ENCODE measurements around the gene ZNF580.

Gene ZNF580

DNA sequence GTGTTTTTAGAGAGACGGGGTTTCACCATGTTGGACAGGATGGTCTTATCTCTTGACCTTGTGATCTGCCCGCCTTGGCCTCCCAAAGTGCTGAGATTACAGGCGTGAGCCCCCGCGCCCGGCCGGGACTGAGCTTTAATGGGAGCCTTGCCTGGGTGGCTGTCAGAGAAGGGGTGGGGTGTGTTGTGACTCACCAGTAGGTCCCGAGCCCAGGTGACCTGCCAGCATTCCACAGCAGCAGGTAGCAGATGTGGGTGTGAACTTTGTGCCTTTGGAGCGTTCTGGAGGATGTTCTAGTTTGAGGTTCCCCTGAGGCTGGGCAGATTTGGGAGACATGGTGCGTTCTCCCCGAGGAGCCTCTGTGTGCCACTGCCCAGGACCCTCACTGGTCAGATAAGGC is 27.2 kb downstream of the ZNF580 start:
- Mint-ChIP-seq H3K27ac (peak overlapping the region; percentile 16), H3K4me1 (ENCODE audit: low read depth) (peaks cover 39% of the 10 kb centered on the region), H3K36me3 (no peaks in the 10 kb centered on the region), H3K27me3 (no peaks in the 10 kb centered on the region), H3K4me3 (no peak overlapping the region), H3K9me3 (ENCODE audit: low read depth) (no peaks in the 10 kb centered on the region)

DNA sequence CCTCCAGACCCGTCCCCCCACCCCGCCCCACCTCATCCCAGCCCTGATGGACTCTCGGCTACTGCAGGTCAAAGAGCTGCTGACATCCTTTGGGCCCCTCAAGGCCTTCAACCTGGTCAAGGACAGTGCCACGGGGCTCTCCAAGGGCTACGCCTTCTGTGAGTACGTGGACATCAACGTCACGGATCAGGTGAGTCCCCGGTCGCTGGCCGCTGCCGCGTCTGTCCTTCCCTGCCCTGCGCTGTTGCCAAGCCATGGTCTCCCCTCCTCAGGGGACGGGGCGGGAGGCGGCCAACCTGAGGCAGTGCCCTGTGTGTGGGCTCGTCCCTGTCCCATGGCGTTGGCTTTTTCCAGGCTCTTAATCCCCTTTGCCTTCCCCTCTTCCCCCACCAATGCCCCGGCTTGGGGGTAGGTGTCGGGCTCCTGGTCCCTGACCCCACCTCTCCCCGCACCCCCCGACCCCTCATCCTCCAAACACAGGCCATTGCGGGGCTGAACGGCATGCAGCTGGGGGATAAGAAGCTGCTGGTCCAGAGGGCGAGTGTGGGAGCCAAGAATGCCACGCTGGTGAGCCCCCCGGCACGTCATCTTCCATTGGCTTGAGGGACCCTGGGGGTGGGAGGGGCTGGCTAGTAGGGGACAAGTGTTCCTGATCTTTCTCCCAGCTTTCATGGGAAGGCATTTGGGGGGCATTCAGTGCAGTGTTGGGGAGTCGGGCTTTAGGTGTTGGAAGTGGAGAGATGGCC is 28.0 kb downstream of the ZNF580 start:
- Mint-ChIP-seq H3K36me3 (no peaks in the 10 kb centered on the region), H3K27me3 (no peaks in the 10 kb centered on the region), H3K27ac (no peak overlapping the region), H3K9me3 (ENCODE audit: low read depth) (no peaks in the 10 kb centered on the region), H3K4me1 (ENCODE audit: low read depth) (peaks cover 38% of the 10 kb centered on the region), H3K4me3 (no peak overlapping the region)

DNA sequence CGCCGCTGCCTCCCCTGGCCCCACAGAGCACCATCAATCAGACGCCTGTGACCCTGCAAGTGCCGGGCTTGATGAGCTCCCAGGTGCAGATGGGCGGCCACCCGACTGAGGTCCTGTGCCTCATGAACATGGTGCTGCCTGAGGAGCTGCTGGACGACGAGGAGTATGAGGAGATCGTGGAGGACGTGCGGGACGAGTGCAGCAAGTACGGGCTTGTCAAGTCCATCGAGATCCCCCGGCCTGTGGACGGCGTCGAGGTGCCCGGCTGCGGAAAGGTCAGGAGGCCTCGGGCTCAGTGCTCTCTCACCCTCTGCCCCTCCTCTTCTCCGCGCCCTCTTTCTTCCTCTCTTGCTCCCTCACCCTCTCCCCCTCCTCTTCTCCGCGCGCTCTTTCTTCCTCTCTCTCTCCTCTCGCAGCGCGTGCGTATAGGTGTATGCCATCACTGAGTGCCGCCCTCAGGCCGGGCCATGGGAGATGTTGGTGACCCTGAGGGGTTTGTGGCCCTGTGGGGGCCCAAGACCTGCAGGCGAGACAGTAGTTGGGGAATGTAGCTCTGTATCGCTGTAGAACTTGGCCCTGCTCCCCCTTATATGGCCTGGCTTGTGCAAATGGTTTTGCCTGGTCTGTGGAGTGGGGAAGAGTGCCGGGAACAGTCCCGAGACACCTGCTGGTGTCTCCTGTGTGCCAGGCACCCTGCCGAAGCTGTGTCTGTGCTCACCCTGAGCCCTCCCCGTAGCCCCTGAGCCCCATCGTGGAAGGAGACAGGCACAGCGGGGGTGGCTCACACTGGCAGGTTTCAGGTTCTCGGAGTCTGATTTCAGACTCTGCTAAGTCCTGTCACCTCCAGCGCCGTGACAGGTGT is 28.8 kb downstream of the ZNF580 start:
- Mint-ChIP-seq H3K36me3 (no peaks in the 10 kb centered on the region), H3K4me1 (ENCODE audit: low read depth) (peaks cover 40% of the 10 kb centered on the region), H3K27me3 (no peaks in the 10 kb centered on the region), H3K9me3 (ENCODE audit: low read depth) (no peaks in the 10 kb centered on the region), H3K27ac (no peak overlapping the region), H3K4me3 (no peak overlapping the region)

DNA sequence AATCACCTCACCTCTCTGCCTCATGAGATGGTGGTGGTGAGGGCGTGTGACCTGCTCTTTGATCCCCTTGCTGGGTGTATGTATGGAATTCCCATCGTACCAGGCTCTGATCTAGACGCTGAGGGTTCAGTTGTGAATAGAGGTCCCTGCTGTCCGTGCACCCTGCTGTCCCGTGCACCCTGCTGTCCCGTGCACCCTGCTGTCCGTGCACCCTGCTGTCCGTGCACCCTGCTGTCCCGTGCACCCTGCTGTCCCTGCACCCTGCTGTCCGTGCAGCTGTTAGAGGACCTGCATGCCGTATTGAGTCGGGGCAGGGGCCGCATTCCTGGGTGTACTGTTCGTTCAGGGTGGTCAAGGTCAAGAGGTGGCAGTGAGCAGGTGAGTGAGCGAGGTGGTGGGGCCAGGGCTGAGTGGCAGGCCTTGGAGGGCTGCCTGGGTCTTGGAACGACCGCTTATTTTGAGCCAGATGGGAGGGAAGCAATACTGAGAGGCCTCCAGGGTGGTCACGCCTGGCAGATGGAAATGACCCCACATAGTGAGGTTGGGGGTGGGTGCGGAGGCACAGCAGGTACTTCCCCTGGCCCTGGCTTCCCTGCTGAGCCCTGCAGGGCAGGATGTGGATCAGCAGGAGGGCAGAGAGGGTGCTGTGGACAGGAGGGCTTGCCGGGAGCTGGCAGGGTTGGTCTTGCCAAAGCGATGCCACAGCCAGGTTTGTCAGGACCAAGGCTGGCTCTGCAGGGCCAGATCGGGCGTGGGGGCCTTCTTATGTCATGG is 29.7 kb downstream of the ZNF580 start:
- Mint-ChIP-seq H3K4me3 (no peak overlapping the region), H3K9me3 (ENCODE audit: low read depth) (no peaks in the 10 kb centered on the region), H3K27ac (peak overlapping the region; percentile 54), H3K27me3 (no peaks in the 10 kb centered on the region), H3K4me1 (ENCODE audit: low read depth) (peaks cover 41% of the 10 kb centered on the region), H3K36me3 (no peaks in the 10 kb centered on the region)

DNA sequence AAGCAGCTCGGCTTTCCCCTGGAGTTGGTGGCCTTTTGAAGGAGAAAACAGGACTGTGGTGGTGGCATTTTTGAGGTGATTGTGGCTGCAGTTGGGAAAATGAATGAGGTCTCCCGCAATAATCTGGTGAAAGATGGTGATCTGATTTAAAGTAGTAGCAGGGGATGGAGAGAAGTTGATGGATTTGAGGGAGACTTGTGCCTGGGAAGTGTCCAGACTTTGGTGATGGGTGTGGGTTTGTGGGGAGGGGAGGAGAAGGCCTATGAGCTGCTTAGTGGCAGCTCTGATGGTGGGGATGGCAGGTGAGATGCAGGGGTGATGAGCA is 30.2 kb downstream of the ZNF580 start:
- Mint-ChIP-seq H3K27me3 (no peaks in the 10 kb centered on the region), H3K4me3 (no peak overlapping the region), H3K36me3 (no peaks in the 10 kb centered on the region), H3K4me1 (ENCODE audit: low read depth) (peaks cover 42% of the 10 kb centered on the region), H3K27ac (peak overlapping the region; percentile 54), H3K9me3 (ENCODE audit: low read depth) (no peaks in the 10 kb centered on the region)

DNA sequence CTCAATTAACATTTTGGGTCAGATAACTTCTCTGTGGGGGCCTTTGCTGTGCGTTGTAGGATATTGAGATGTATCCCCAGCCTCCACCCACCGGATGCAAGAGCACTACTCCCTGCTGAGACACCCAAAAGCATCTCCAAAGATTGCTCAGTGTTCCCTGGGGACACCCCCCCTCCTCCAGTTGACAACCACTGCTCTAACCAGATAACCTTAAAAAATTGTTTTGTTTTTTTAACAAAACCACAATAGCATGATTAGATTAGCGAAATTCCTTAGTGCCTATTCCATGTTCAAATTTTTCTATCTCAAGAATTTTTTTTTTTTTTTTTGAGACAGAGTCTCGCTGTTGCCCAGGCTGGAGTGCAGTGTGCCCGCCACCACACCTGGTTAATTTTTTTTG is 31.6 kb downstream of the ZNF580 start:
- no peaks in the 10 kb centered on the region for H3K36me3 Mint-ChIP-seq
- peaks cover 48% of the 10 kb centered on the region for H3K4me1 Mint-ChIP-seq (ENCODE audit: low read depth)
- no peaks in the 10 kb centered on the region for H3K9me3 Mint-ChIP-seq (ENCODE audit: low read depth)
- no peak overlapping the region for H3K27ac Mint-ChIP-seq
- H3K4me3 Mint-ChIP-seq, result no peak overlapping the region
- no peaks in the 10 kb centered on the region for H3K27me3 Mint-ChIP-seq

DNA sequence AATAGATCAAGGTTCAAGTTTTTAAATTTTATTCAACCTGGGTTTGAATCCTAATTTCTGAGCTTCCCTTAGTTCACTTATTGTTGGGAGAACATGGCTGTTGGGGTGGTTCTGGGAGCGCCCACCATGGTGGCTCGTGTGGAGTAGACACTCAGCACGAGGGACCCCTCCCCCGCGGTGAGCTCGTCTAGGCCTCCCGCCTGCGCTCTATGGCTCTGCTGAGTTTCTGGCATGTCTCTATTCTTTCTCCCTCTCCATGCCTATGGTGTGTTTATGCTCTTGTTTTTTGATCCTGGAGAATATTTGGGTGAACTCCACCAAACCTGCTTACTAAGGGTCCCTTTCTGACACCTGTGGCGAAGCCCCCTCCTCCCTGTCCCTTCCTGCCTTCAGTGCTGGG is 32.7 kb downstream of the ZNF580 start:
- Mint-ChIP-seq H3K27me3 (no peaks in the 10 kb centered on the region), H3K4me1 (ENCODE audit: low read depth) (peaks cover 56% of the 10 kb centered on the region), H3K9me3 (ENCODE audit: low read depth) (no peaks in the 10 kb centered on the region), H3K4me3 (peak overlapping the region; percentile 21), H3K27ac (peak overlapping the region; percentile 55), H3K36me3 (no peaks in the 10 kb centered on the region)

DNA sequence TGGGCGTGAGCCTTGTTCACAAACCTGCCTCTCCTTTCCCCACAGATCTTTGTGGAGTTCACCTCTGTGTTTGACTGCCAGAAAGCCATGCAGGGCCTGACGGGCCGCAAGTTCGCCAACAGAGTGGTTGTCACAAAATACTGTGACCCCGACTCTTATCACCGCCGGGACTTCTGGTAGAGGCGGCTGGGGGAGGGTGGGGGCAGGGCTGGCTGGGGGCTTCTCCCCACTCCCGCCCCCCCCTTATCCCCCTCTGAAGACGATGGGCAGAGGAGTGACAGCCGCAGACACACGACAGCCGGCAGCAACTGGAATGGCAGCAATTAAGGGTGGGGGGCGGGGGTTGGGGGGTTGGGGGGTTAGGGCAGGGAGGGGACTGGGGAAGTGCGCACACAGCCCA is 33.1 kb downstream of the ZNF580 start:
- Mint-ChIP-seq H3K36me3 (no peaks in the 10 kb centered on the region), H3K4me1 (ENCODE audit: low read depth) (peaks cover 59% of the 10 kb centered on the region), H3K27me3 (no peaks in the 10 kb centered on the region), H3K27ac (peak overlapping the region; percentile 55), H3K9me3 (ENCODE audit: low read depth) (no peaks in the 10 kb centered on the region), H3K4me3 (peak overlapping the region; percentile 21)

DNA sequence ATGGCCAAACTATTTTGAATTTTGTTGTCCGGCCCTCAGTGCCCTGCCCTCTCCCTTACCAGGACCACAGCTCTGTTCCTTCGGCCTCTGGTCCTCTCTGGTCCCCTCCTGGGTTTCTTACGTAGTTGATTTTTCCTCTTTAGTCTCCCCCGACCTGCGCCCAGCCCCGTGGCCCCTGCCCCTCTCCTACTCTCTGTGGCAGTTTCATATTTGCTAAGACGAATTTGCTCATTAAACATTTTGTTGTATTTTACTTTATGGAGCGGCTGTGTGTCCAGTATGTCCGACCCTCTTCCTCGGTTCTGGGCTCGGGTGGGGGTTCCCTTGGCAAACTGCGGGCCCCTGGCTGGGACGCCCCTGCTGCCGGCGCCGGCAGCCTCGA is 33.6 kb downstream of the ZNF580 start:
- Mint-ChIP-seq H3K9me3 (ENCODE audit: low read depth) (no peaks in the 10 kb centered on the region), H3K27me3 (no peaks in the 10 kb centered on the region), H3K4me3 (peak overlapping the region; percentile 75), H3K4me1 (ENCODE audit: low read depth) (peaks cover 61% of the 10 kb centered on the region), H3K36me3 (no peaks in the 10 kb centered on the region), H3K27ac (peak overlapping the region; percentile 73)

DNA sequence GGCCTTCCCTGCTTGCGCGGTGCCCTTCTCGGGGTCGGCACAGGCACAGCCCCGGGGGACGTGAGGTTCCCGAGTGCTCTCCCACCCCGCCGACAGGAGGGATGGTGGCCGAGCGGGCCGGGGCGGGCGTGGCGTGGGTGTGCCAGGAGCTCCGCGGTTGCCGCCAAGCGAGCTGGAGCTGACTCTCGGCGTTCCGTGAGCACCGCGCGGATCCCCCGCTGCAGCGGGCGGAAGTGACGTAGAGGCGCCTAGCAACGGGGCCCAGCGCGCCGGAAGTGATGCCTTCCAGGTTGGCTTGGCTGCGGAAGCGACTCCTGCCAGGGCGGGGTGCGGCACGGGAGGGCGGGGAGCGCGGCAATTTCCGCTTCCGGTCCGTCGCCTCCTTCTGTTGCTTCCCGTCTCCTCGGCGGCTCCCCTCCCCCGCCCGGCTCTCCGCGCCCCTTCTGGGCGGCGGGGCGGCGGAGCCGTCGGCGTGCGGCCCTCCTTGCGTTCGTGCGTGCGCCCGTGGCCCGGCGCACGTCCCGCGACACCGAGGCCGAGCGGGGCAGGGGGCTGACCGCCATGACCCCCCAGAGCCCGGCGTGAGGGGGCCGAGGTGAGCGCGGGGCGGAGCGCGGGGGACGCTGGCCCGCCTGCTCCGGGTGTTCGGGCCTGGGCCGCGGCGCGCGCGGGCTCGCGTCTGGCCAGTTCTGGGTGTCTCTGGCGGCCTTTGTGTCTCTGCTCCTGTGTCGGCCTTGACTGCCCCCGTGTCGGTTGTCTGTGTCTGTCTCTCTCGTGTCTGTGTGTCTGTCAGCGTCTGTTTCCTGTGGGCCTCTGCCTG is 34.2 kb downstream of the ZNF580 start, which contains the start of gene EPN1:
TSS of gene EPN1 (plus strand) at position 386 of the 820 bp plus-strand sequence. CDS start 3,402 bp downstream, outside the sequence.
- peak within 1 kb of the TSS; percentile 91 for H3K27ac Mint-ChIP-seq
- no peaks in the 10 kb centered on the region for H3K9me3 Mint-ChIP-seq (ENCODE audit: low read depth)
- peaks cover 63% of the 10 kb centered on the region for H3K4me1 Mint-ChIP-seq (ENCODE audit: low read depth)
- H3K27me3 Mint-ChIP-seq, result no peaks in the 10 kb centered on the region
- H3K36me3 Mint-ChIP-seq, result peaks cover 2% of the 10 kb centered on the region
- peak within 1 kb of the TSS; percentile 97 for H3K4me3 Mint-ChIP-seq

DNA sequence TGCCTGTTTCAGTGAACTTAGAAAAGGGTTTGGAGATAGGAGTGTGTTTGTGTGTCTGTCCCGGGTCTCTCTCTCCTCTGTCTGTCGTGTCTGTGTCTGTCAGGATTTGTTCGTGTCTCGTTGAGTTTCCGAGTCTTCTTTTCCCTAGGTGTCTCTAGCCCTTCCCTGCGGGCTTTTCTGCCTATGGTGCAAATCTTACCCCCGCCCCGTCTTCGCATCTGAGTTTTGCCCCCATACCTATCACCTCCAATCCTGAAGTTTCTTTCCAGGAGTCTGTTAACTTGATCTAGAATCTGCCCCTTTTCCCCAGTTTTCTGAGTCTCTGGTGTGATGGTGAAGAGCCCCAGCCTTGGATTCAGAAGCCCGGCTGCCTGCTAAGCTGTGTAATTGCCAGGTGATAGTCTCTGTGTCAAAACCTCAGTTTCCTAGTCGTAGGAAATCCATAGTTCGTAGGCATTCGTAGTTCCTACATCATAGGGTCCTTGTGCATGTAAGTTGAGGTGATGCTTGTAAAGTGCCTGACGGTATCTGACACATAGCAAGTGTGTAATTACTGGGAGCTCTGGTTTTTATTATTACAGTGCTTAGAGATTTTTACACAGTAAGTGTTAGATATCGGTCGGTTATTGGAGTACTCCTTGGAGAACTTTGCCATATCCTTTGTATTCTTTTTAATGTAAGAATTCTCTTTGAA is 35.0 kb downstream of the ZNF580 start:
- Mint-ChIP-seq H3K4me1 (ENCODE audit: low read depth) (peaks cover 62% of the 10 kb centered on the region), H3K36me3 (peaks cover 2% of the 10 kb centered on the region), H3K4me3 (peak overlapping the region; percentile 97), H3K27ac (peak overlapping the region; percentile 91), H3K27me3 (no peaks in the 10 kb centered on the region), H3K9me3 (ENCODE audit: low read depth) (no peaks in the 10 kb centered on the region)

DNA sequence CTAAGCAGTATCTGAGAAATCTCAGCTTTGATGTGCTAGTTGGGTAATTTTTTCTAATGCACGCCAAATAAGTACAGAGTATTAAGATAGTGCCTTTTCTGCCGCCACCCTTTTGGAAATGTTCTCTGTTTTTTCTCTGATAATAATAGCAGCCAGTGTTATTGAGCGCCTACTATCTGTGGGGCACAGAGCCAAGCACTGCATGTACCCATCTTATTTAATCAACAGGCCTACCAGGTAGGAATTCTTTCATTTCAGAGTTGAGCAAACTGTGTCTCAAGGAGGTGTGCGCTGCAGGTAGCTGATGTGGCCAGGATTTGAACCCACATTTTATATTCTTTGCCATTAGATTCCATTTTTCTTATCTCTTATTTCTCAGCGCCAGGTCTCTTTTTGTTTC is 35.6 kb downstream of the ZNF580 start:
- H3K27ac Mint-ChIP-seq, result peak overlapping the region; percentile 0
- H3K36me3 Mint-ChIP-seq, result peaks cover 2% of the 10 kb centered on the region
- peak overlapping the region; percentile 97 for H3K4me3 Mint-ChIP-seq
- no peaks in the 10 kb centered on the region for H3K27me3 Mint-ChIP-seq
- H3K9me3 Mint-ChIP-seq (ENCODE audit: low read depth), result no peaks in the 10 kb centered on the region
- peaks cover 57% of the 10 kb centered on the region for H3K4me1 Mint-ChIP-seq (ENCODE audit: low read depth)

DNA sequence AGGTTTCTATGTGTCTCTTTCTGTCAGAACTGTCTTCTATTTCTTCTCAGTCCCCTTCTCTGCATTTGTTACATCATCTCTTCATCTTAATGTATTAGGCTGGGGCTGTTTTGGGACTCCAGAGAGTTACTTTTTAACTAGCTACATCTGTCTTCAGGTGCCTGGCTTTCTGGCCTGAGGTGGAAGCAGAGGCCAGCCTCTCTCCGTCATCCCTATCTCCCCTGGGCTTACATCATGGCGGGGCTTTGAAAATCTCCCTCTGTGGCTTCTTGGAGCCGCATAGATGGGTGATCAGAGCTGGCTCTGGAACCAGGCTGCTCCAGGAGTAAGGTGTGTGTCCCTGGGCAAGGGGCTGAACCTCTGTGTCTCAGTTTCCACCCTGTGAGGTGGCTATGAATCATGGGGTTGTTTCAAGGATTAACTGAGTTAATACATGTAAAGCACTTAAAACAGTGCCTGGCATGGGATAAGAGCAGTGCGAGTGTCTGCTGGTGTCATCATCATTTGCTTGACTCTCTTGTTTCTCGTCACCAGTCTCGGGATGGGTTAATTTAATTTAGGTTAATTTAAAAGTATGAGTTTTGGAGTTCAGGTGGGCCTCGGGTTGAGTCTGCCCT is 36.2 kb downstream of the ZNF580 start:
- Mint-ChIP-seq H3K27ac (peak overlapping the region; percentile 56), H3K27me3 (no peaks in the 10 kb centered on the region), H3K9me3 (ENCODE audit: low read depth) (no peaks in the 10 kb centered on the region), H3K36me3 (peaks cover 2% of the 10 kb centered on the region), H3K4me3 (peak overlapping the region; percentile 97), H3K4me1 (ENCODE audit: low read depth) (peaks cover 57% of the 10 kb centered on the region)

Measured in activated naive CD8-positive, alpha-beta T cell (primary cell).